ENCODE results near the gene CEBPE.

GRCh38 chr14:23093526-23093925, 25.5 kb downstream of the CEBPE start:
- TF ChIP-seq CTCF (IDR thresholded peaks at IDR 0.05; ENCODE audit: insufficient read depth, low read depth, low read length): no peak
- TF ChIP-seq EZH2 (IDR thresholded peaks at IDR 0.05; ENCODE audit: insufficient read depth, low read length): no peak

Data from astrocyte (in vitro differentiated cells and primary cell).